Mucosa of descending colon (tissue), 3 donors: ENCODE results near the gene PHF1. TPM values are rescaled to one million over a fixed set of nuclear protein-coding genes. Genes with fewer than 3 reads are reported as not detected.
A peak's percentile ranks its signal among the peaks of the same experiment; 100 is the strongest.
"Not testable (repeated sequence)": the region's sequence is repeated elsewhere in the genome, so short reads cannot be mapped to it uniquely, and the experiment has no call there.

Source experiments
- ATAC-seq: fragments of 200-7000 bp; cut with Tn5 transposase; one replicate; pipeline ENCODE4 v1.9.1; 2020; ENCODE audit warnings: mild to moderate bottlenecking, moderate library complexity
- DNase-seq, 3 donors: peaks; one replicate each; pipeline ENCODE4 v3.0.0-alpha.2; 2020
- H3K36me3 ChIP-seq: fragments of 200-600 bp; one replicate; pipeline ENCODE4 v1.8.0; 2021; ENCODE audit warnings: low read depth, mild to moderate bottlenecking
- H3K4me1 ChIP-seq: fragments of 200-600 bp; one replicate; pipeline ENCODE4 v1.8.0; 2021; ENCODE audit warnings: low read depth, mild to moderate bottlenecking
- H3K4me3 ChIP-seq: fragments of 200-600 bp; one replicate; pipeline ENCODE4 v1.8.0; 2021; ENCODE audit warnings: mild to moderate bottlenecking
- H3K9me3 ChIP-seq: fragments of 200-600 bp; one replicate; pipeline ENCODE4 v1.8.0; 2021; ENCODE audit warnings: mild to moderate bottlenecking
- CTCF ChIP-seq: fragments of 200-600 bp; IDR thresholded peaks from one replicate; pipeline ENCODE4 v1.8.0; 2022; ENCODE audit warnings: antibody characterized with exemption, mild to moderate bottlenecking
- intact Hi-C, 2 donors: fragments of 100-400 bp; cut with DNase I in 1 of 2; cut with micrococcal nuclease in 1 of 2; formaldehyde crosslinking; loops; one replicate each; pipeline versions ENCODE4 v1.11.0 to v1.11.1; 2022; cut with DNase I, micrococcal nuclease
- long read RNA-seq, 2 donors: library from polyadenylated mRNA; unstranded; transcript quantifications; one replicate each; pipeline ENCODE4 v2.0.0, GENCODE V29; 2019 to 2021
- total RNA-seq, 3 donors: library from RNA; stranded (reverse); fragmentation: NEBNext Ultra II Directional in 2 of 3; extraction: Animal tissue kit (Norgen Biotek cat#: 25700) in 2 of 3; gene quantifications; one replicate each; pipeline versions ENCODE4 v1.2.1 to v1.2.4, GENCODE V29; 2021 to 2023
- donor health status: DM: no; HTN: no; CAD: no; lungs with moderate emphysema.
- donor health status: DM: no; HTN: no; CAD: no.
- donor health status: DM: no; HTN: yes; CAD: no.

PHF1 gene
- 10 to 100 TPM; 29.9 to 96.5 (median 38.1) TPM for total RNA-seq
- long read RNA-seq, donor 1, transcript PHF1-202 (15 exons, 2,330 nt) = major isoform, 29 of 103 reads
- long read RNA-seq, donor 1, transcript PHF1-211 (15 exons, 1,752 nt) = minor isoform, 16 of 103 reads
- long read RNA-seq, donor 1, partial matches to known transcripts = 30 of 103 reads
- long read RNA-seq, donor 1, other reads (novel, unspliced or antisense) = 28 of 103 reads
- long read RNA-seq, donor 2, partial matches to known transcripts = 0 of 8 reads
- long read RNA-seq, donor 2, other reads (novel, unspliced or antisense) = 4 of 8 reads

GRCh38 chr6:33410711-33411631, at the start of gene PHF1:
Gene PHF1 (plus strand): TSS chr6:33411014. CDS start chr6:33412264, 1,250 bp downstream.
- peak within 1 kb of the TSS; percentile 81 for H3K4me3 ChIP-seq
- H3K36me3 ChIP-seq = peaks cover 4% of the 10 kb centered on the region
- intact Hi-C loops = no loop called here
- H3K9me3 ChIP-seq = no peaks in the 10 kb centered on the region
- DNase-seq = peak; percentile 70 to 89 (median 82)
- no peak for TF ChIP-seq CTCF
- ATAC-seq = peak; percentile 74
- H3K4me1 ChIP-seq = peaks cover 18% of the 10 kb centered on the region

- H3K36me3 ChIP-seq, H3K4me1 ChIP-seq, DNase-seq, ATAC-seq, intact Hi-C loops, H3K4me3 ChIP-seq, H3K9me3 ChIP-seq: not testable (repeated sequence)
These were observed 47.3 kb upstream of the PHF1 start for GRCh38 chr6:33363486-33363885.

- H3K4me3 ChIP-seq, ATAC-seq, H3K36me3 ChIP-seq, H3K9me3 ChIP-seq, DNase-seq, H3K4me1 ChIP-seq, intact Hi-C loops: not testable (repeated sequence)
These were observed 46.2 kb upstream of the PHF1 start for GRCh38 chr6:33364475-33365205.

- intact Hi-C loops, H3K4me3 ChIP-seq, ATAC-seq, DNase-seq, H3K36me3 ChIP-seq, H3K9me3 ChIP-seq, H3K4me1 ChIP-seq: not testable (repeated sequence)
These were observed 45.4 kb upstream of the PHF1 start for GRCh38 chr6:33365206-33365971.

GRCh38 chr6:33367009-33367714, 43.7 kb upstream of the PHF1 start:
- TF ChIP-seq CTCF = no peak

GRCh38 chr6:33367715-33368025, 43.1 kb upstream of the PHF1 start:
- intact Hi-C loops, H3K9me3 ChIP-seq, H3K36me3 ChIP-seq, DNase-seq, ATAC-seq, H3K4me3 ChIP-seq, H3K4me1 ChIP-seq: not testable (repeated sequence)

More at GRCh38 chr6:33367009-33367714, 43.7 kb upstream of the PHF1 start:
- Histone ChIP-seq H3K9me3 (no peaks in the 10 kb centered on the region), H3K4me1 (no peaks in the 10 kb centered on the region), H3K4me3 (no peak overlapping the region), H3K36me3 (no peaks in the 10 kb centered on the region)
- DNase-seq (no peak), ATAC-seq (no peak)
- intact Hi-C loops = no loop called here

- DNase-seq, H3K9me3 ChIP-seq, intact Hi-C loops, H3K4me3 ChIP-seq, ATAC-seq, H3K4me1 ChIP-seq, H3K36me3 ChIP-seq: not testable (repeated sequence)
These were observed 38.9 kb upstream of the PHF1 start for GRCh38 chr6:33371901-33372300.
